ENCODE data around the gene PPP4R3B. TPM values are rescaled to one million over a fixed set of nuclear protein-coding genes. Genes with fewer than 3 reads are reported as not detected.

The PPP4R3B gene
- polyA plus RNA-seq, 1 of the 3 experiments (the other 2 are of a cell fraction) = 9.3 TPM

- 74% methylated on average over 1 of the region's 1 CpG for WGBS (ENCODE audit: low lambda C conversion rate)
- CTCF ChIA-PET = no interaction called here
- peaks cover 22 to 36% of the 10 kb centered on the region in 2 experiments for H3K36me3 ChIP-seq (replicated peaks in 1 of 2; ENCODE audit: control insufficient read depth in 1 of 2, insufficient read depth in 2 of 2, low read length in 1 of 2)
- no peak for DNase-seq
- H2AFZ ChIP-seq (ENCODE audit: low read depth) = no peak overlapping the region
- H3K9ac ChIP-seq = no peak overlapping the region
- no peak overlapping the region for H3K27ac ChIP-seq (ENCODE audit: low read depth in 2 of 2, low read length in 1 of 2)
- no peaks in the 10 kb centered on the region for H3F3A ChIP-seq (replicated peaks; ENCODE audit: insufficient read depth)
- TF ChIP-seq FOXJ3 (CRISPR knock-in tag; IDR thresholded peaks at IDR 0.05) = no peak
- H3K4me1 ChIP-seq (ENCODE audit: control insufficient read depth in 1 of 2, insufficient read depth in 2 of 2, low read depth in 1 of 2, low read length in 1 of 2) = no peaks in the 10 kb centered on the region; a peak in 1 of 4 replicates
- H3K9me3 ChIP-seq = no peaks in the 10 kb centered on the region
- no peaks in the 10 kb centered on the region for H3K9me2 ChIP-seq
- H3K4me3 ChIP-seq (ENCODE audit: low read depth in 2 of 2, low read length in 1 of 2) = no peak overlapping the region
- POLR2A ChIA-PET = no interaction called here
- peaks cover 1% of the 10 kb centered on the region; the same call in 1 of the 2 replicates for H4K20me1 ChIP-seq (ENCODE audit: insufficient read depth)
- no peaks in the 10 kb centered on the region for H3K27me3 ChIP-seq (ENCODE audit: insufficient read depth)
- no peak overlapping the region for H3K4me2 ChIP-seq
- peaks cover 84% of the 10 kb centered on the region for H3K79me2 ChIP-seq (ENCODE audit: insufficient read depth)
Observed at GRCh38 chr2:55609938-55610578, 7.4 kb downstream of the PPP4R3B start.

GRCh38 chr2:55609193-55609794, 8.1 kb downstream of the PPP4R3B start:
- Histone ChIP-seq H3K9me3 (no peaks in the 10 kb centered on the region), H3F3A (replicated peaks; ENCODE audit: insufficient read depth) (peaks cover 2% of the 10 kb centered on the region), H3K27me3 (ENCODE audit: insufficient read depth) (no peaks in the 10 kb centered on the region), H3K79me2 (ENCODE audit: insufficient read depth) (peaks cover 84% of the 10 kb centered on the region), H3K27ac (ENCODE audit: low read depth in 2 of 2, low read length in 1 of 2) (no peak overlapping the region), H3K4me3 (ENCODE audit: low read depth in 2 of 2, low read length in 1 of 2) (no peak overlapping the region), H3K9me2 (no peaks in the 10 kb centered on the region), H3K4me1 (ENCODE audit: control insufficient read depth in 1 of 2, insufficient read depth in 2 of 2, low read depth in 1 of 2, low read length in 1 of 2) (0 out of 4 replicates have a peak, but pooled peaks cover 0 to 3% of the 10 kb centered on the region in 2 experiments), H4K20me1 (ENCODE audit: insufficient read depth) (no peaks in the 10 kb centered on the region; the same call in 1 of the 2 replicates), H3K36me3 (replicated peaks in 1 of 2; ENCODE audit: control insufficient read depth in 1 of 2, insufficient read depth in 2 of 2, low read length in 1 of 2) (peaks cover 15 to 28% of the 10 kb centered on the region in 2 experiments), H3K4me2 (no peak overlapping the region), H3K9ac (no peak overlapping the region), H2AFZ (ENCODE audit: low read depth) (no peak overlapping the region)
- DNase-seq = no peak
- ChIA-PET POLR2A (interaction anchor here (0.6 kb wide), 1 partner anchor 31 kb away, joined by 3 read pairs; no protein-coding TSS in a partner anchor), CTCF (no interaction called here)
- WGBS (ENCODE audit: low lambda C conversion rate) = 82% methylated on average over 8 of the region's 8 CpGs
- TF ChIP-seq POLR2AphosphoS5 (IDR thresholded peaks at IDR 0.05; ENCODE audit: low read depth, low read length) (no peak), MEF2A (IDR thresholded peaks at IDR 0.05; ENCODE audit: borderline replicate concordance, low read depth) (no peak), MXI1 (IDR thresholded peaks at IDR 0.05; ENCODE audit: low read depth, low read length) (no peak), YY1 (IDR thresholded peaks at IDR 0.05; ENCODE audit: low read depth) (no peak), ELF1 (IDR thresholded peaks at IDR 0.05) (no peak), USF1 (IDR thresholded peaks at IDR 0.05; ENCODE audit: borderline replicate concordance, low read depth) (no peak), USF2 (IDR thresholded peaks at IDR 0.05; ENCODE audit: borderline replicate concordance, low read depth, low read length) (no peak), EP300 (IDR thresholded peaks at IDR 0.05; ENCODE audit: borderline replicate concordance in 1 of 2, low read depth in 1 of 2, low read length in 1 of 2) (no peak), CTCF (IDR thresholded peaks at IDR 0.05) (no peak), PBX3 (IDR thresholded peaks at IDR 0.05) (no peak), ZBTB33 (IDR thresholded peaks at IDR 0.05; ENCODE audit: borderline replicate concordance, low read depth) (no peak), FOXM1 (IDR thresholded peaks at IDR 0.05; ENCODE audit: low read depth) (no peak), REST (IDR thresholded peaks at IDR 0.05; ENCODE audit: low read depth, low read length) (no peak), FOXJ3 (CRISPR knock-in tag; IDR thresholded peaks at IDR 0.05) (no peak), RXRA (IDR thresholded peaks at IDR 0.05; ENCODE audit: borderline replicate concordance, low read depth) (no peak)
